A549 (cell line): Measurements from ENCODE around the gene JMJD8. TPM values are rescaled to one million over a fixed set of nuclear protein-coding genes. Genes with fewer than 3 reads are reported as not detected.

ENCODE experiments used
- ATAC-seq, 2 experiments: fragments of 200-7000 bp in 1 of 2; fragments of >200 bp in 1 of 2; cut with Nextera tagmentation in 1 of 2; cut with Tn5 transposase in 1 of 2; 3 replicates each; pipeline versions ENCODE4 v1.8.0 to v1.9.1; 2018 to 2020; ENCODE audit warnings: mild to moderate bottlenecking in 1 of 2, moderate library complexity in 1 of 2
- CTCF ChIA-PET: fragments of 300-600 bp; sonication (Branson Sonifier 250); formaldehyde crosslinking; extraction: SDS; loops from one replicate; lab custom pipeline; 2021; ENCODE audit warnings: antibody characterized with exemption, inconsistent platforms; lab: Yijun Ruan, JAX
- POLR2A ChIA-PET: fragments of 350-600 bp; formaldehyde crosslinking; extraction: SDS; loops from one replicate; lab custom pipeline; 2021; ENCODE audit warnings: antibody characterized with exemption, inconsistent platforms; lab: Yijun Ruan, JAX
- DNase-seq, 2 experiments: peaks; one replicate each; pipeline versions ENCODE4 v3.0.0 to v3.0.0-alpha.2; 2011 to 2016; ENCODE audit warnings: low read depth in 1 of 2, low spot score in 1 of 2
- FAIRE-seq: peaks from 2 replicates; lab custom pipeline; 2011; peaks lifted over from hg19 to GRCh38; lab: Jason Lieb, UNC
- H3K27ac ChIP-seq, 2 experiments: fragments of >200 bp; sonication (Bioruptor Twin); formaldehyde crosslinking; 3 replicates each; pipeline ENCODE4 v1.5.1; 2016 to 2017
- H3K4me1 ChIP-seq: fragments of >200 bp; sonication (Bioruptor Twin); formaldehyde crosslinking; 3 replicates; pipeline ENCODE4 v1.6.1; 2016
- H3K4me2 ChIP-seq: fragments of >200 bp; sonication (Bioruptor Twin); formaldehyde crosslinking; 3 replicates; pipeline ENCODE4 v1.6.1; 2016
- H3K4me3 ChIP-seq: fragments of >200 bp; sonication (Bioruptor Twin); formaldehyde crosslinking; 3 replicates; pipeline ENCODE4 v1.5.1; 2016
- H3K9me3 ChIP-seq: fragments of >200 bp; sonication (Bioruptor Twin); formaldehyde crosslinking; 3 replicates; pipeline ENCODE4 v1.6.1; 2016
- CBX2 ChIP-seq: fragments of 200-600 bp; sonication (generic); IDR thresholded peaks from 2 replicates; pipeline ENCODE4 v1.6.1; 2016; ENCODE audit warnings: low read depth, mild to moderate bottlenecking, borderline replicate concordance
- EHF ChIP-seq: fragments of 250-450 bp; sonication (Bioruptor Pico); IDR thresholded peaks from 2 replicates; pipeline ENCODE4 v1.5.0; 2020; ENCODE audit warnings: mild to moderate bottlenecking
- EHMT2 ChIP-seq: fragments of 200-600 bp; sonication (generic); IDR thresholded peaks from 2 replicates; pipeline ENCODE4 v1.6.1; 2016; ENCODE audit warnings: antibody characterized with exemption, low read depth, mild to moderate bottlenecking, moderate library complexity
- ESRRA ChIP-seq: fragments of 150-350 bp; IDR thresholded peaks from 2 replicates; pipeline ENCODE4 v1.6.1; 2014; ENCODE audit warnings: mild to moderate bottlenecking, low read length, borderline replicate concordance
- FOSL2 ChIP-seq, 2 experiments: fragments of 450-650 bp in 1 of 2; fragments of >200 bp in 1 of 2; sonication (Bioruptor Twin) in 1 of 2; formaldehyde crosslinking; IDR thresholded peaks; 2 replicates each; pipeline versions ENCODE4 v1.5.0 to v1.6.1; 2016 to 2020; ENCODE audit warnings: mild to moderate bottlenecking in 1 of 2, moderate library complexity in 1 of 2
- FOXS1 ChIP-seq: fragments of 250-450 bp; sonication (Bioruptor Pico); IDR thresholded peaks from 2 replicates; pipeline ENCODE4 v1.5.0; 2020; ENCODE audit warnings: mild to moderate bottlenecking, moderate library complexity
- GATA3 ChIP-seq: IDR thresholded peaks from 2 replicates; pipeline ENCODE4 v1.6.1; 2012; ENCODE audit warnings: borderline replicate concordance
- HDAC2 ChIP-seq: fragments of 200-600 bp; sonication (generic); IDR thresholded peaks from 2 replicates; pipeline ENCODE4 v1.6.1; 2016
- HOXB13 ChIP-seq: fragments of 250-450 bp; sonication (Bioruptor Pico); IDR thresholded peaks from 2 replicates; pipeline ENCODE4 v1.5.0; 2020; ENCODE audit warnings: low read depth, mild to moderate bottlenecking, moderate library complexity
- JUN ChIP-seq, 2 experiments: fragments of >200 bp; sonication (Bioruptor Twin); formaldehyde crosslinking; IDR thresholded peaks; 2 replicates in 1 of 2; 3 replicates in 1 of 2; pipeline ENCODE4 v1.6.1; 2016 to 2017
- JUNB ChIP-seq: fragments of >200 bp; sonication (Bioruptor Twin); formaldehyde crosslinking; IDR thresholded peaks from 2 replicates; pipeline ENCODE4 v1.6.1; 2016
- KDM5A ChIP-seq: fragments of 200-600 bp; sonication (generic); IDR thresholded peaks from 2 replicates; pipeline ENCODE4 v1.6.1; 2016; ENCODE audit warnings: antibody characterized with exemption, mild to moderate bottlenecking
- NR3C1 ChIP-seq: fragments of >200 bp; sonication (Bioruptor Twin); formaldehyde crosslinking; IDR thresholded peaks from 3 replicates; pipeline ENCODE4 v1.6.1; 2017
- PHF8 ChIP-seq: fragments of 200-600 bp; sonication (generic); IDR thresholded peaks from 2 replicates; pipeline ENCODE4 v1.6.1; 2016; ENCODE audit warnings: low read depth, mild to moderate bottlenecking, antibody characterized with exemption, moderate library complexity, borderline replicate concordance
- POLR2A ChIP-seq: IDR thresholded peaks from 2 replicates; pipeline ENCODE4 v1.6.1; 2012; ENCODE audit warnings: mild to moderate bottlenecking, low read length
- RFX5 ChIP-seq: fragments of 450-650 bp; IDR thresholded peaks from 2 replicates; pipeline ENCODE4 v1.7.1; 2014; ENCODE audit warnings: antibody characterized with exemption, mild to moderate bottlenecking, moderate library complexity
- TP53 ChIP-seq: fragments of 250-450 bp; sonication (Bioruptor Pico); IDR thresholded peaks from 2 replicates; pipeline ENCODE4 v1.5.0; 2021; ENCODE audit warnings: mild to moderate bottlenecking, moderate library complexity
- ZC3H11A ChIP-seq: fragments of 450-650 bp; IDR thresholded peaks from 2 replicates; pipeline ENCODE4 v1.6.1; 2014; ENCODE audit warnings: antibody characterized with exemption, mild to moderate bottlenecking
- WGBS: methylation state at CpG from one replicate; pipeline ENCODE4 v1.1.6; 2017; ENCODE audit errors: missing lambda C conversion rate; 5-methylcytosine and 5-hydroxymethylcytosine counted together
- polyA plus RNA-seq, 4 experiments: library from polyadenylated mRNA; depleted of rRNA in 3 of 4; stranded (reverse); fragments of >200 nt; fragmentation: RNase III in 1 of 4; extraction: RNeasy Plus Mini Kit Qiagen cat#74134 plus additional on column Dnase treatment in 1 of 4; gene quantifications; 2 replicates in 3 of 4; 3 replicates in 1 of 4; pipeline ENCODE4 v1.2.3, GENCODE V29; 2011 to 2017
- TF ChIP-seq, protein P1 (sequence below): IDR thresholded peaks from 2 replicates; pipeline ENCODE4 v1.6.1; 2012
- TF ChIP-seq, protein P2 (sequence below): fragments of >200 bp; sonication (Bioruptor Twin); formaldehyde crosslinking; IDR thresholded peaks from 3 replicates; pipeline ENCODE4 v1.5.1; 2016
- TF ChIP-seq, protein P3 (sequence below): IDR thresholded peaks from 2 replicates; pipeline ENCODE4 v1.6.1; 2012; ENCODE audit warnings: low read depth, borderline replicate concordance
- TF ChIP-seq, protein P4 (sequence below): fragments of 150-350 bp; IDR thresholded peaks from 2 replicates; pipeline ENCODE4 v1.6.1; 2014; ENCODE audit warnings: low read depth, mild to moderate bottlenecking, low read length
- TF ChIP-seq, protein P5 (sequence below): fragments of 250-450 bp; sonication (Bioruptor Pico); IDR thresholded peaks from 2 replicates; pipeline ENCODE4 v1.5.0; 2020; ENCODE audit warnings: low read depth, mild to moderate bottlenecking, moderate library complexity
- TF ChIP-seq, protein P6 (sequence below): fragments of >200 bp; sonication (Bioruptor Twin); formaldehyde crosslinking; IDR thresholded peaks from 3 replicates; pipeline ENCODE4 v1.6.1; 2016

Gene JMJD8
- polyA plus RNA-seq, 2 of the 4 experiments (the other 2 are of a cell fraction), result 37.5 to 72.6 TPM

DNA sequence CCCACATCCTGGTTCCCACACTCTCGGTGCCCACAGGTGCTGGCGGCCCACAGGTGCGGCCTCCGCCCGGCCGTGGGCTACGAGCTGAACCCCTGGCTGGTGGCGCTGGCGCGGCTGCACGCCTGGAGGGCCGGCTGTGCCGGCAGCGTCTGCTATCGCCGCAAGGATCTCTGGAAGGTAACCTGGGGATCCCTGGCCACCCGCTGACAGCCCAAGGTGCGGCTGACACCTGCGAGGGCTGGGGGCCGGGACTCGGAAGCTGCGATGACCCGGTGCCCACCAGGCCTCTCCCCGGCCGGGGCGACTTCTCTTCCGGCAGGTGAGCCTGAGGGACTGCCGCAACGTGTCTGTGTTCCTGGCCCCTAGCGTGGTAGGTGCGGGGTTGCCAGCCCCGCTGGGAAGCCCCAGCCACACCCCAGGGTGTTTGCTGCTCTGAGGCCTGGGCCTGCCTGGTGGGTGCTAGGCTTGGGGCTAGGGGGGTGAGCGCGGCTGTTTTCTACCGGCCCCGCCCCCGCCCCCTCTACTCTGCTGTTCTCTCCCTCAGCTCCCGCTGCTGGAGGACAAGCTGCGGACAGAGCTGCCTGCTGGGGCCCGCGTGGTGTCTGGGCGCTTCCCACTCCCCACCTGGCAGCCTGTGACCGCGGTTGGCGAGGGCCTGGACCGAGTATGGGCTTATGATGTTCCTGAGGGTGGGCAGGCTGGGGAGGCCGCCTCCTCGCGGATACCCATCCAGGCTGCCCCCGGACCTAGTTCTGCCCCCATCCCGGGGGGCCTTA is 37.8 kb upstream of the JMJD8 start:
- TF ChIP-seq TP53 (CRISPR knock-in tag) (no peak), CBX2 (no peak), GATA3 (no peak), RFX5 (no peak), POLR2A (no peak), HOXB13 (no peak), FOSL2 (IDR thresholded peaks at IDR 0.05) (no peak), FOSL2 (CRISPR knock-in tag; IDR thresholded peaks at IDR 0.05) (no peak), EHMT2 (no peak), HDAC2 (no peak), ESRRA (no peak), FOXS1 (CRISPR knock-in tag) (no peak), ZC3H11A (no peak), NR3C1 (no peak)
- TF ChIP-seq, protein P1, sequence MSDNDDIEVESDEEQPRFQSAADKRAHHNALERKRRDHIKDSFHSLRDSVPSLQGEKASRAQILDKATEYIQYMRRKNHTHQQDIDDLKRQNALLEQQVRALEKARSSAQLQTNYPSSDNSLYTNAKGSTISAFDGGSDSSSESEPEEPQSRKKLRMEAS, result no peak
- TF ChIP-seq, protein P2, sequence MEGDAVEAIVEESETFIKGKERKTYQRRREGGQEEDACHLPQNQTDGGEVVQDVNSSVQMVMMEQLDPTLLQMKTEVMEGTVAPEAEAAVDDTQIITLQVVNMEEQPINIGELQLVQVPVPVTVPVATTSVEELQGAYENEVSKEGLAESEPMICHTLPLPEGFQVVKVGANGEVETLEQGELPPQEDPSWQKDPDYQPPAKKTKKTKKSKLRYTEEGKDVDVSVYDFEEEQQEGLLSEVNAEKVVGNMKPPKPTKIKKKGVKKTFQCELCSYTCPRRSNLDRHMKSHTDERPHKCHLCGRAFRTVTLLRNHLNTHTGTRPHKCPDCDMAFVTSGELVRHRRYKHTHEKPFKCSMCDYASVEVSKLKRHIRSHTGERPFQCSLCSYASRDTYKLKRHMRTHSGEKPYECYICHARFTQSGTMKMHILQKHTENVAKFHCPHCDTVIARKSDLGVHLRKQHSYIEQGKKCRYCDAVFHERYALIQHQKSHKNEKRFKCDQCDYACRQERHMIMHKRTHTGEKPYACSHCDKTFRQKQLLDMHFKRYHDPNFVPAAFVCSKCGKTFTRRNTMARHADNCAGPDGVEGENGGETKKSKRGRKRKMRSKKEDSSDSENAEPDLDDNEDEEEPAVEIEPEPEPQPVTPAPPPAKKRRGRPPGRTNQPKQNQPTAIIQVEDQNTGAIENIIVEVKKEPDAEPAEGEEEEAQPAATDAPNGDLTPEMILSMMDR, result no peak
- Histone ChIP-seq H3K4me3 (peak overlapping the region; percentile 93), H3K4me1 (peaks cover 47% of the 10 kb centered on the region), H3K27ac (peak overlapping the region; percentile 98 to 99), H3K9me3 (no peaks in the 10 kb centered on the region), H3K4me2 (peak overlapping the region; percentile 94)
- DNase-seq, result no peak
- no peak for ATAC-seq
- CTCF ChIA-PET, result interaction anchor here (0.6 to 28.0 kb wide), 6 partner anchors 8 to 64 kb away, joined by 3 to 656 read pairs (median 16); partner anchors contain the start of genes ANTKMT, CCDC78, CIAO3 and FBXL16
- POLR2A ChIA-PET, result interaction anchor here (0.6 to 2.6 kb wide), 10 partner anchors 9 to 66 kb away, joined by 3 to 33 read pairs (median 6); partner anchors contain the start of genes CHTF18, RPUSD1, STUB1 and WDR24
- 91% methylated on average over 29 of the region's 51 CpGs for WGBS
- FAIRE-seq, result no peak

DNA sequence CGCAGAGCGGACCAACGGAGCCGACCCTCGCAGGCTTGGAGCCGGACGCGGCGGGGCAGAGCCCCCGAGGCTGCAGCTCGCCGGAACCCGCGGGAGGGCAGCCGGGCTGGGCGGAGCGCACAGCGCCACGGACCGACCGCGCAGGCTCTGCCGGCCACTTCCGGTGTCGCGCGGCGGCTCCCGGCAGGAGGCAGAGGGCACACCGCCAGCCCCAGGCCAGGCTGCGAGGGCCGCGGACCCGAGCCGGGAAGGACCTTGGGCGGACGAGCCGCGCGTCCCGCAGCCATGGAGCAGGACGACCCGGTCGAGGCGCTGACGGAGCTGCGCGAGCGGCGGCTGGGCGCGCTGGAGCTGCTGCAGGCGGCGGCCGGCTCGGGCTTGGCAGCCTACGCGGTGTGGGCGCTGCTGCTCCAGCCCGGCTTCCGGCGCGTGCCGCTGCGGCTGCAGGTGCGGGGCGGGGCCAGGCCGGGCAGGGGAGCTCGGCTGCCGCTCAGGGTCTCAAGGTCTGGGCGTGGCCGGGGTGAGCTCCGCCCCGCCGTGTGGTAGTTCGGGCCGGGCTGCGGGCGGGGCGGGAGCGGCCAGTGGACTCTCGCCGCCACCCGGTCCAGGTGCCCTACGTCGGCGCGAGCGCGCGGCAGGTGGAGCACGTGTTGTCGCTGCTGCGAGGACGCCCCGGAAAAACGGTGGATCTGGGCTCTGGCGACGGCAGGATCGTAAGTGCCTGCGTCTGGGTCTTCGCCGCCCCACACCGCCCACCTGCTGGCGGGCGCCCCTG is 37.0 kb upstream of the JMJD8 start, which contains the start of gene ANTKMT:
Gene ANTKMT, plus strand, starts transcription at position 157 of the 775 bp plus-strand sequence. Its CDS starts 129 bp downstream, at position 286.
- 53% methylated on average over 25 of the region's 106 CpGs for WGBS
- ChIA-PET CTCF (interaction anchor here (3.9 to 28.0 kb wide), 3 partner anchors 7 to 65 kb away, joined by 29 to 656 read pairs (median 656); partner anchors contain the start of genes ANTKMT, CCDC78, CIAO3 and FBXL16), POLR2A (interaction anchor here (0.6 to 2.6 kb wide), 13 partner anchors 9 to 67 kb away, joined by 3 to 33 read pairs (median 6); partner anchors contain the start of genes CHTF18, CIAO3, RPUSD1 and STUB1)
- Histone ChIP-seq H3K4me1 (peaks cover 49% of the 10 kb centered on the region), H3K27ac (peak within 1 kb of the TSS; percentile 98 to 99), H3K9me3 (no peaks in the 10 kb centered on the region), H3K4me3 (peak within 1 kb of the TSS; percentile 93), H3K4me2 (peak within 1 kb of the TSS; percentile 94)
- DNase-seq (peak; percentile 84 to 88), ATAC-seq (peak; percentile 53 to 70), FAIRE-seq (no peak)
- TF ChIP-seq KDM5A (peak; percentile 79), HOXB13 (0 out of 2 replicates have a peak, but pooled peaks have one; percentile 66), EHF (CRISPR knock-in tag) (peak; percentile 80), JUNB (no peak), PHF8 (peak; percentile 74; the same call in 1 of the 2 replicates), POLR2A (peak; percentile 85), ZC3H11A (no peak), JUN (IDR thresholded peaks at IDR 0.05) (peak; percentile 95 to 98), GATA3 (peak; percentile 47)
- TF ChIP-seq, protein P1, result peak; percentile 94
- TF ChIP-seq, protein P3, sequence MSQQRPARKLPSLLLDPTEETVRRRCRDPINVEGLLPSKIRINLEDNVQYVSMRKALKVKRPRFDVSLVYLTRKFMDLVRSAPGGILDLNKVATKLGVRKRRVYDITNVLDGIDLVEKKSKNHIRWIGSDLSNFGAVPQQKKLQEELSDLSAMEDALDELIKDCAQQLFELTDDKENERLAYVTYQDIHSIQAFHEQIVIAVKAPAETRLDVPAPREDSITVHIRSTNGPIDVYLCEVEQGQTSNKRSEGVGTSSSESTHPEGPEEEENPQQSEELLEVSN, result peak; percentile 96
- TF ChIP-seq, protein P4, sequence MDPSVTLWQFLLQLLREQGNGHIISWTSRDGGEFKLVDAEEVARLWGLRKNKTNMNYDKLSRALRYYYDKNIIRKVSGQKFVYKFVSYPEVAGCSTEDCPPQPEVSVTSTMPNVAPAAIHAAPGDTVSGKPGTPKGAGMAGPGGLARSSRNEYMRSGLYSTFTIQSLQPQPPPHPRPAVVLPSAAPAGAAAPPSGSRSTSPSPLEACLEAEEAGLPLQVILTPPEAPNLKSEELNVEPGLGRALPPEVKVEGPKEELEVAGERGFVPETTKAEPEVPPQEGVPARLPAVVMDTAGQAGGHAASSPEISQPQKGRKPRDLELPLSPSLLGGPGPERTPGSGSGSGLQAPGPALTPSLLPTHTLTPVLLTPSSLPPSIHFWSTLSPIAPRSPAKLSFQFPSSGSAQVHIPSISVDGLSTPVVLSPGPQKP, result 0 out of 2 replicates have a peak, but pooled peaks have one; percentile 4
- TF ChIP-seq, protein P5, sequence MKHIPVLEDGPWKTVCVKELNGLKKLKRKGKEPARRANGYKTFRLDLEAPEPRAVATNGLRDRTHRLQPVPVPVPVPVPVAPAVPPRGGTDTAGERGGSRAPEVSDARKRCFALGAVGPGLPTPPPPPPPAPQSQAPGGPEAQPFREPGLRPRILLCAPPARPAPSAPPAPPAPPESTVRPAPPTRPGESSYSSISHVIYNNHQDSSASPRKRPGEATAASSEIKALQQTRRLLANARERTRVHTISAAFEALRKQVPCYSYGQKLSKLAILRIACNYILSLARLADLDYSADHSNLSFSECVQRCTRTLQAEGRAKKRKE (CRISPR knock-in tag), result peak; percentile 16; the same call in 1 of the 2 replicates
- TF ChIP-seq, protein P2, result no peak
- TF ChIP-seq, protein P6, sequence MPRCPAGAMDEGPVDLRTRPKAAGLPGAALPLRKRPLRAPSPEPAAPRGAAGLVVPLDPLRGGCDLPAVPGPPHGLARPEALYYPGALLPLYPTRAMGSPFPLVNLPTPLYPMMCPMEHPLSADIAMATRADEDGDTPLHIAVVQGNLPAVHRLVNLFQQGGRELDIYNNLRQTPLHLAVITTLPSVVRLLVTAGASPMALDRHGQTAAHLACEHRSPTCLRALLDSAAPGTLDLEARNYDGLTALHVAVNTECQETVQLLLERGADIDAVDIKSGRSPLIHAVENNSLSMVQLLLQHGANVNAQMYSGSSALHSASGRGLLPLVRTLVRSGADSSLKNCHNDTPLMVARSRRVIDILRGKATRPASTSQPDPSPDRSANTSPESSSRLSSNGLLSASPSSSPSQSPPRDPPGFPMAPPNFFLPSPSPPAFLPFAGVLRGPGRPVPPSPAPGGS, result peak; percentile 88; the same call in 2 of the 3 replicates
